ENCODE measurements around the gene NR5A2.

DNA sequence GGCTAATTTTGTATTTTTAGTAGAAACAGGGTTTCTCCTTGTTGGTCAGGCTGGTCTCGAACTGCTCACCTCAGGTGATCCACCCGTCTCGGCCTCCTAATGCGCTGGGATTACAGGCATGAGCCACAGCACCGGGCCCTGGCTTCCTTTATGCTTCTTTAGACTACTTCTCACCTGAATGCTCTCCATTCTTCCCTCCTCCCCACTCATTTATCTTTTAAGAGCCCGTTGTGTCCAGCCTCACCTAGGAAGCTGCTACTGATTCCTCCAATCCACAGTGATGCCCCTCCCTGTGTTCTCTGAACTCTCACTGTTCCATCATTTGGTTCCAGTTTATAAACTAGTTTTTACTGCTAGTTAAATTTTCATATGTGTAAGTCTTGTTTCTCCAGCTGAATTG lies 44.9 kb upstream of the NR5A2 start:
- TF ChIP-seq EZH2phosphoT487 (IDR thresholded peaks at IDR 0.05), result no peak
- TF ChIP-seq, protein P1, sequence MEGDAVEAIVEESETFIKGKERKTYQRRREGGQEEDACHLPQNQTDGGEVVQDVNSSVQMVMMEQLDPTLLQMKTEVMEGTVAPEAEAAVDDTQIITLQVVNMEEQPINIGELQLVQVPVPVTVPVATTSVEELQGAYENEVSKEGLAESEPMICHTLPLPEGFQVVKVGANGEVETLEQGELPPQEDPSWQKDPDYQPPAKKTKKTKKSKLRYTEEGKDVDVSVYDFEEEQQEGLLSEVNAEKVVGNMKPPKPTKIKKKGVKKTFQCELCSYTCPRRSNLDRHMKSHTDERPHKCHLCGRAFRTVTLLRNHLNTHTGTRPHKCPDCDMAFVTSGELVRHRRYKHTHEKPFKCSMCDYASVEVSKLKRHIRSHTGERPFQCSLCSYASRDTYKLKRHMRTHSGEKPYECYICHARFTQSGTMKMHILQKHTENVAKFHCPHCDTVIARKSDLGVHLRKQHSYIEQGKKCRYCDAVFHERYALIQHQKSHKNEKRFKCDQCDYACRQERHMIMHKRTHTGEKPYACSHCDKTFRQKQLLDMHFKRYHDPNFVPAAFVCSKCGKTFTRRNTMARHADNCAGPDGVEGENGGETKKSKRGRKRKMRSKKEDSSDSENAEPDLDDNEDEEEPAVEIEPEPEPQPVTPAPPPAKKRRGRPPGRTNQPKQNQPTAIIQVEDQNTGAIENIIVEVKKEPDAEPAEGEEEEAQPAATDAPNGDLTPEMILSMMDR (IDR thresholded peaks at IDR 0.05), result no peak

Data from neural progenitor cell (in vitro differentiated cells).